KOPT-K1 (cell line): Measurements from ENCODE around the gene WDR11.
"Not testable (repeated sequence)": the region's sequence is repeated elsewhere in the genome, so short reads cannot be mapped to it uniquely, and the experiment has no call there.

Experiments
- H3K27ac ChIP-seq: fragments of 200-600 bp; sonication (generic); 2 replicates; pipeline ENCODE4 v1.5.1; 2016; ENCODE audit warnings: antibody characterized with exemption, mild to moderate bottlenecking, low read depth, low read length; ENCODE audit not compliant: poor library complexity, severe bottlenecking
- H3K36me3 ChIP-seq: fragments of 200-600 bp; sonication (generic); 2 replicates; pipeline ENCODE4 v1.5.1; 2017; ENCODE audit warnings: antibody characterized with exemption, mild to moderate bottlenecking, low read length, moderate library complexity; ENCODE audit not compliant: insufficient read depth
- H3K9me3 ChIP-seq: fragments of 200-600 bp; sonication (generic); 2 replicates; pipeline ENCODE4 v1.5.1; 2017; ENCODE audit warnings: antibody characterized with exemption, low read length, mild to moderate bottlenecking; ENCODE audit not compliant: insufficient read depth, poor library complexity, severe bottlenecking

Gene WDR11

DNA sequence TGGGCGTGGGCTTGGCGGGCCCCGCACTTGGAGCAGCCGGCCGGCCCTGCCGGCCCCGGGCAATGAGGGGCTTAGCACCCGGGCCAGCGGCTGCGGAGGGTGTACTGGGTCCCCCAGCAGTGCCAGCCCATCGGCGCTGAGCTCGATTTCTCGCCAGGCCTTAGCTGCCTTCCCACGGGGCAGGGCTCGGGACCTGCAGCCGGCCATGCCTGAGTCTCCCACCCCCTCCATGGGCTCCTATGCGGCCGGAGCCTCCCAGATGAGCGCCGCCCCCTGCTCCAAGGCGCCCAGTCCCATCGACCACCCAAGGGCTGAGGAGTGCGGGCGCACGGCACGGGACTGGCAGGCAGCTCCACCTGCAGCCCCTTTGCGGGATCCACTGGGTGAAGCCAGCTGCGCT lies 72.7 kb downstream of the WDR11 start:
- not testable (repeated sequence) for H3K9me3 ChIP-seq, H3K27ac ChIP-seq, H3K36me3 ChIP-seq

DNA sequence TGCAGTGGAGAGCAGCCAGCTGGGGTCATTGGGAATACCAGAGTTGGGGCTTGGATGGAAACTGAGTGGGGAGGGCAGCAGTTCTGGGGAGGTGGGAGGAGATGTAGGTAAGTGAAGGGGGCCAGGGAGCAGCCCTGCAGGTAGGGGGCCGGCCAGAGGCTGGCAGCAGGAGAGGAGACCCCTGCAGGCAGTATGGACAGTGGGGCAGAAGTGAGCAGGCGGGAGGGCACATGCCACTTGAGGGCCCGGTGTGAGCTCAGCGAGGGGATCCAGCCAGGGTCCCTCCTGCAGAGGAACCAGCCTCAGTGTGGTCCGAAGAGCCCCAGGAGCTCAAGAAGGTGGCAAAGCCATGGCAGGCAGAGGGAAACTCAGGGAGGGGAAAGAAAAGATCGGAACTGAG lies 75.4 kb downstream of the WDR11 start:
- Histone ChIP-seq H3K9me3 (no peaks in the 10 kb centered on the region), H3K36me3 (no peaks in the 10 kb centered on the region), H3K27ac (no peak overlapping the region)

- Histone ChIP-seq H3K27ac (no peak overlapping the region), H3K36me3 (no peaks in the 10 kb centered on the region), H3K9me3 (no peaks in the 10 kb centered on the region)
Measured at GRCh38 chr10:120927352-120927751, 76.2 kb downstream of the WDR11 start.

DNA sequence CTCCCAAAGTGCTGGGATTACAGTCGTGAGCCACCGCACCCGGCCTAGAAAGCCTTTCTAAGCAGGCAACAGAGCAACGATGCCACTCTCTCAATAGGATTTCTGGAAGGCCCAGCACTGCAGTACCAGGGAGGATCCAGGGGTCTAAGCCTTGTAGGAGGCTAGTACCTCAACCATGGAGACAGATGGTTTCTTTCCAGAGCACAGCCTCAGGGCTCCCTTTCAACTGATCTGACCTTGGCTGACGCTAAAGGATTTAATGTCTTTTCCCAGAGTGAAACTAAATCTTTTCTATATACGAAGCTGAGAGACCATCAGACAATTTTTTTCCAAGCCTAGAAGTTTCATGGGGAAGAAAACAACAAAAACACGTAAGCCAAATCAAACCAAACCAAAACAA lies 78.0 kb downstream of the WDR11 start:
- no peak overlapping the region for H3K27ac ChIP-seq
- no peaks in the 10 kb centered on the region for H3K36me3 ChIP-seq
- H3K9me3 ChIP-seq: no peaks in the 10 kb centered on the region

GRCh38 chr10:120931423-120931822 lies 80.3 kb downstream of the WDR11 start:
- H3K9me3 ChIP-seq: no peaks in the 10 kb centered on the region
- H3K27ac ChIP-seq: no peak overlapping the region
- H3K36me3 ChIP-seq: no peaks in the 10 kb centered on the region

DNA sequence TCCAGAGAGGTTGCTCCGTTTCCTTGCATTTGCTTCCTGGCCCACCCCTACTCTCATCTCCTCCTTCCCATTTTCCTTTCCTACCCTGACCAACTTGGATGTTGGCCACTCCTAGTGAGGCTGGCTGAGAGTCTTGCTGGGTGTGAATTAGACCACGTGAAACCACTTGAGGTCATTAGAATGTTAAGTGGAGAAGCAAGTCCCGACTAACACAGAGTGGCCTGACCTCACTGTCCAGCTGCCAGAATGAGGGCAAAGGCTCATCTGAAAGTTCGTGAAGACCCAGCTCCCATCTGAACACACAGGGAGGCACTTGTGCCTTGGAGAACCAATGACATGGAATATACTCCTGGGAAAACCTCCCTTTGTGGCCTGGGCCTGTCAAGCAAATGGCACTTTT lies 80.8 kb downstream of the WDR11 start:
- Histone ChIP-seq H3K36me3 (no peaks in the 10 kb centered on the region), H3K9me3 (no peaks in the 10 kb centered on the region), H3K27ac (no peak overlapping the region)

DNA sequence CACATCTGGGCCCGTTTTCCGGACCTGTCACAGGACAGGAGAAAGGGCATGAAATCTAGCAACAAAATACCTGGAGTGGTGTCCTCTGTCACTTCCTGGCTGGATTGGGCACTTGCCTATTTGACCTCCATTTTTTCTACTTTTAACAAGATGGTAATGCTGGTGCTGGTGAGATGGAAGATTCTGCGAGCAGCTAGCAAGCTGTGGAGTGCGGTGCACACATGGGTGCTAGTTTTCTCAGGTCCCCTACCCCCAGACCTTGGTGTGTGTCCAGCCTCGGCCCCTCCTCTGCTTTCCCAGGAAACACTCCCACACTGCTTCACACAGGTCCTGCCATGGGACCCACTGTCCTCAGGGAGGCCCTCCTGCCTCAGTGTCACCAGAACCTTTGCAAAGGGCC lies 87.7 kb downstream of the WDR11 start:
- Histone ChIP-seq H3K27ac (no peak overlapping the region), H3K36me3 (no peaks in the 10 kb centered on the region), H3K9me3 (no peaks in the 10 kb centered on the region)

- no peak overlapping the region for H3K27ac ChIP-seq
- no peaks in the 10 kb centered on the region for H3K36me3 ChIP-seq
- no peaks in the 10 kb centered on the region for H3K9me3 ChIP-seq
Measured at GRCh38 chr10:120940299-120940900, 89.2 kb downstream of the WDR11 start.

- H3K27ac ChIP-seq: no peak overlapping the region
- no peaks in the 10 kb centered on the region for H3K36me3 ChIP-seq
Measured at GRCh38 chr10:120941501-120941900, 90.3 kb downstream of the WDR11 start.

GRCh38 chr10:120942806-120943413 lies 91.7 kb downstream of the WDR11 start:
- Histone ChIP-seq H3K36me3 (no peaks in the 10 kb centered on the region), H3K27ac (no peak overlapping the region), H3K9me3 (no peaks in the 10 kb centered on the region)

More at GRCh38 chr10:120941501-120941900, 90.3 kb downstream of the WDR11 start:
- H3K9me3 ChIP-seq: no peaks in the 10 kb centered on the region

- Histone ChIP-seq H3K9me3 (no peaks in the 10 kb centered on the region), H3K27ac (no peak overlapping the region), H3K36me3 (no peaks in the 10 kb centered on the region)
Measured at GRCh38 chr10:120943542-120943941, 92.4 kb downstream of the WDR11 start.

- no peaks in the 10 kb centered on the region for H3K36me3 ChIP-seq
- H3K27ac ChIP-seq: no peak overlapping the region
- peaks cover 10% of the 10 kb centered on the region for H3K9me3 ChIP-seq
Measured at GRCh38 chr10:120944586-120945125, 93.5 kb downstream of the WDR11 start.

GRCh38 chr10:120945182-120945581 lies 94.0 kb downstream of the WDR11 start:
- Histone ChIP-seq H3K36me3 (no peaks in the 10 kb centered on the region), H3K27ac (no peak overlapping the region), H3K9me3 (peaks cover 13% of the 10 kb centered on the region)

GRCh38 chr10:120945801-120946302 lies 94.7 kb downstream of the WDR11 start:
- Histone ChIP-seq H3K27ac (no peak overlapping the region), H3K36me3 (no peaks in the 10 kb centered on the region), H3K9me3 (peaks cover 13% of the 10 kb centered on the region)

DNA sequence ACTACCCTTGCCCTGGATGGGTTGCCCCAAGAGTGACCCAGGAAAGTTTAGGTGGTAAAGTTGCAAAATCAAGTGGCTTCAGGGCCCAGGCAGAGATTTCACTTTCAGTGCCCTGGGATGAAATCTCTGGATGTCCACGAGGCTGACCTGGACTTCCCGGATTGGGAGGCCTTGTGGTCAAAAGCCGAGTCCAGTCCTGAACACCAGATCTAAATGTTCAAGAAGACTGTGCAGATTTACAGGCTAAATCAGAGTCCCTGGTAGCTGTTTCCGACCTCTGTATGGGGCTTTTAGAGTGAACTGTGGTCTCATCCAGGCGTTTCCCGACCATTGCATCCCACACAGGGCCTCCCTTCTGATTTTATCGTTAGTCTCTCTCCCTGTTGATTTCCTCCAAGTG lies 95.3 kb downstream of the WDR11 start:
- H3K36me3 ChIP-seq: no peaks in the 10 kb centered on the region
- H3K27ac ChIP-seq: no peak overlapping the region

More for the DNA sequence above, 95.3 kb downstream of the WDR11 start:
- H3K9me3 ChIP-seq: peaks cover 13% of the 10 kb centered on the region
